Thyroid gland (tissue), 4 donors: ENCODE data around the gene ANKMY1. TPM values are rescaled to one million over a fixed set of nuclear protein-coding genes. Genes with fewer than 3 reads are reported as not detected.
A peak's percentile ranks its signal among the peaks of the same experiment; 100 is the strongest.

ENCODE experiments used
- DNase-seq, 2 donors: peaks; one replicate each; pipeline ENCODE4 v3.0.0-alpha.2; 2019
- H3K27ac ChIP-seq, 3 donors: fragments of 200-600 bp; sonication (generic); 1 replicate in 2 of 3; 2 replicates in 1 of 3; pipeline ENCODE4 v1.5.1; 2016 to 2019; ENCODE audit warnings: mild to moderate bottlenecking in 1 of 3, moderate library complexity in 1 of 3
- H3K27me3 ChIP-seq: fragments of 200-600 bp; sonication (generic); one replicate; pipeline ENCODE4 v1.5.1; 2019
- H3K36me3 ChIP-seq, 2 donors: fragments of 200-600 bp; sonication (generic); one replicate each; pipeline ENCODE4 v1.5.1; 2016 to 2019
- H3K4me1 ChIP-seq, 2 donors: fragments of 200-600 bp; sonication (generic); one replicate each; pipeline ENCODE4 v1.5.1; 2017 to 2019
- H3K4me3 ChIP-seq, 3 donors: fragments of 200-600 bp; sonication (generic); replicated peaks in 1 of 3; 1 replicate in 2 of 3; 2 replicates in 1 of 3; pipeline ENCODE4 v1.5.1; 2016; ENCODE audit warnings: mild to moderate bottlenecking in 1 of 3
- H3K9me3 ChIP-seq: fragments of 200-600 bp; sonication (generic); one replicate; pipeline ENCODE4 v1.5.1; 2017
- POLR2A ChIP-seq, 2 donors: fragments of 450-650 bp; IDR thresholded peaks; one replicate each; pipeline ENCODE4 v1.6.1; 2017; ENCODE audit warnings: antibody characterized with exemption in 2 of 2, mild to moderate bottlenecking in 2 of 2, moderate library complexity in 1 of 2
- WGBS, 2 donors: methylation state at CpG; one replicate each; pipeline ENCODE4 v1.1.5; 2017; 5-methylcytosine and 5-hydroxymethylcytosine counted together
- intact Hi-C: fragments of 100-400 bp; cut with DNase I; formaldehyde crosslinking; loops from one replicate; pipeline ENCODE4 v1.15.1; 2023
- total RNA-seq, 4 donors: library from RNA; depleted of rRNA; stranded (reverse); fragments of >200 nt; gene quantifications; one replicate each; pipeline ENCODE4 v1.2.3, GENCODE V29; 2016
- TF ChIP-seq, protein P1 (sequence below), 6 experiments: fragments of 200-600 bp in 3 of 6; fragments of 450-650 bp in 3 of 6; sonication (generic) in 3 of 6; IDR thresholded peaks; one replicate each; pipeline ENCODE4 v1.5.1; 2016 to 2019; ENCODE audit warnings: antibody characterized with exemption in 6 of 6, mild to moderate bottlenecking in 2 of 6, inconsistent platforms in 1 of 6, moderate library complexity in 1 of 6

The ANKMY1 gene
- total RNA-seq, 4 donors from 2014 or later = 17.4 to 24.7 (median 21.0) TPM

DNA sequence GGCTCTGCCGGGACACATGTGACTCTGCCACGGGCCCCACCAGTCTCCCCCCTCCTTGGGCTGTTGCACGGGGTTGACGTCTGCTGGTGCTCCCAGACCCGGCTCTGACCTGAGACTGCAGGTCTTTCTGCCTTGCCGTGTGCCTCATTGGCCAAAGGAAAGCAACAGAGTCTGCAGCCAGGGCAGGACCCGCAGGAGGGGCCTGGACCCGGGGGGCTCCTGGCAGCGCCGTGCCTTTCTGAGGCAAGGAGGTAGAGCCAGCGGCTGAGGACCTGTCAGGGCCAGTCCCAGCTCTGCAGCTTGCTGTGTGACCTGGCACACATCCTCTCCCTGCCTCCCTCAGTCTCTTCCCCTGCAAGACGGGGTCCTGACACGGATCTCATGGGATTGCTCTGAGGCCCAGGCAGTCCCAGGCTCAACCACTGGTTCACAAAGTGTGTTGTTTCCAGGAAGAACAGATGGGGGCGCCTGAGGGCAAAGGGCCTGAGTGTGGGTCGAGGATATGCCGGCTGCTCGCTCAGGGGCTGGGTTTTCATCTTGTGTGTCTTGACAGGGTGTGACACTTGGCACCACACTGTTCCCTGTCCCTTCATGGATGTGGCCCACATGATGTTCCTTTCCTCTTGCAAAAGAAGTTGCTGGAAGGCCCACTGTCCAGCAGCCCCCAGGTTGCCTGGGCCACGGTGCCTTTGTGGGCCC lies 37.7 kb upstream of the ANKMY1 start:
- TF ChIP-seq, protein P1, sequence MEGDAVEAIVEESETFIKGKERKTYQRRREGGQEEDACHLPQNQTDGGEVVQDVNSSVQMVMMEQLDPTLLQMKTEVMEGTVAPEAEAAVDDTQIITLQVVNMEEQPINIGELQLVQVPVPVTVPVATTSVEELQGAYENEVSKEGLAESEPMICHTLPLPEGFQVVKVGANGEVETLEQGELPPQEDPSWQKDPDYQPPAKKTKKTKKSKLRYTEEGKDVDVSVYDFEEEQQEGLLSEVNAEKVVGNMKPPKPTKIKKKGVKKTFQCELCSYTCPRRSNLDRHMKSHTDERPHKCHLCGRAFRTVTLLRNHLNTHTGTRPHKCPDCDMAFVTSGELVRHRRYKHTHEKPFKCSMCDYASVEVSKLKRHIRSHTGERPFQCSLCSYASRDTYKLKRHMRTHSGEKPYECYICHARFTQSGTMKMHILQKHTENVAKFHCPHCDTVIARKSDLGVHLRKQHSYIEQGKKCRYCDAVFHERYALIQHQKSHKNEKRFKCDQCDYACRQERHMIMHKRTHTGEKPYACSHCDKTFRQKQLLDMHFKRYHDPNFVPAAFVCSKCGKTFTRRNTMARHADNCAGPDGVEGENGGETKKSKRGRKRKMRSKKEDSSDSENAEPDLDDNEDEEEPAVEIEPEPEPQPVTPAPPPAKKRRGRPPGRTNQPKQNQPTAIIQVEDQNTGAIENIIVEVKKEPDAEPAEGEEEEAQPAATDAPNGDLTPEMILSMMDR (IDR thresholded peaks at IDR 0.05) = no peak
- TF ChIP-seq POLR2A (IDR thresholded peaks at IDR 0.05) = no peak
- no peak overlapping the region for H3K27ac ChIP-seq
- DNase-seq = peak; percentile 0 to 1
- 60 to 80% methylated on average over 7 to 10 of the region's 18 CpGs for WGBS, 2 donors
- H3K9me3 ChIP-seq = no peaks in the 10 kb centered on the region
- H3K27me3 ChIP-seq = no peaks in the 10 kb centered on the region
- H3K4me1 ChIP-seq = no peaks in the 10 kb centered on the region
- intact Hi-C loops = loop anchor here (10.0 kb wide), 1 partner anchor 109 kb away; no protein-coding TSS in a partner anchor
- H3K4me3 ChIP-seq = no peak overlapping the region
- peaks cover 13 to 16% of the 10 kb centered on the region in 2 donors for H3K36me3 ChIP-seq

DNA sequence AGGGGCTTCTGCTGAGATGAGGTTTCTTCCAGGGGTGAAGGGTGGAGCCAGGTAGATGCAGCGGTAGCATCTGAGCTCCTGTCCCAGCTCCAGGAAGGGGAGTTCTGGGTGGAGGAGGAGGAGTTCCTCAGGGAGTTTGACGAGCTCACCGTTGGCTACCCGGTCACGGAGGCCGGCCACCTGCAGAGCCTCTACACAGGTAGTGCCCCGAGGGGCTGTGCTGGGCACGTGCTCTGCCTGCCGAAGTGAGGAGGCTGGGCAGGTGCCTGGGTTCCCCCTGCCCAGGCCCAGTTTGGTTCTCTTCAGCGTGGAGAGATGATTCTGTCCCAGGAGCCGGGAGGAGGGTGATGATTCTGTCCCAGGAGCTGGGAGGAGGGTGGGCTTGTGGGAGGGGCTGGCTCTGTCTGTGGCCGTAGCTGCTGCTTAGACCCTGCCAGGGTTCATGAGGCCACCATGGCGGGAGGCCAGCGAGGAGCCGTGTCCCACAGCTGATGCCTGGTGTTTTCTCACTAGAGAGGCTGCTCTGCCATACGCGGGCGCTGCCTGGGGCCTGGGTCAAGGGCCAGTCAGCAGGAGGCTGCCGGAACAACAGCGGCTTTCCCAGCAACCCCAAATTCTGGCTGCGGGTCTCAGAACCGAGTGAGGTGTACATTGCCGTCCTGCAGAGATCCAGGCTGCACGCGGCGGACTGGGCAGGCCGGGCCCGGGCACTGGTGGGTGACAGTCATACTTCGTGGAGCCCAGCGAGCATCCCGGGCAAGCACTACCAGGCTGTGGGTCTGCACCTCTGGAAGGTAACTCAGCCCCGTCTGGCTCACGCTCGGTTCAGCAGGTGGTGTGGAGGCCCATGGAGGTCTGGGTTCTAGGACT lies 37.0 kb upstream of the ANKMY1 start:
- H3K36me3 ChIP-seq = peaks cover 13 to 16% of the 10 kb centered on the region in 2 donors
- WGBS, 2 donors = 90 to 96% methylated on average over 11 to 29 of the region's 34 CpGs
- no peak overlapping the region for H3K4me3 ChIP-seq
- H3K4me1 ChIP-seq = no peaks in the 10 kb centered on the region
- intact Hi-C loops = loop anchor here (10.0 kb wide), 1 partner anchor 110 kb away; no protein-coding TSS in a partner anchor
- no peak overlapping the region for H3K27ac ChIP-seq
- H3K9me3 ChIP-seq = no peaks in the 10 kb centered on the region
- DNase-seq = peak; percentile 0
- H3K27me3 ChIP-seq = no peaks in the 10 kb centered on the region
- no peak for TF ChIP-seq POLR2A (IDR thresholded peaks at IDR 0.05)

DNA sequence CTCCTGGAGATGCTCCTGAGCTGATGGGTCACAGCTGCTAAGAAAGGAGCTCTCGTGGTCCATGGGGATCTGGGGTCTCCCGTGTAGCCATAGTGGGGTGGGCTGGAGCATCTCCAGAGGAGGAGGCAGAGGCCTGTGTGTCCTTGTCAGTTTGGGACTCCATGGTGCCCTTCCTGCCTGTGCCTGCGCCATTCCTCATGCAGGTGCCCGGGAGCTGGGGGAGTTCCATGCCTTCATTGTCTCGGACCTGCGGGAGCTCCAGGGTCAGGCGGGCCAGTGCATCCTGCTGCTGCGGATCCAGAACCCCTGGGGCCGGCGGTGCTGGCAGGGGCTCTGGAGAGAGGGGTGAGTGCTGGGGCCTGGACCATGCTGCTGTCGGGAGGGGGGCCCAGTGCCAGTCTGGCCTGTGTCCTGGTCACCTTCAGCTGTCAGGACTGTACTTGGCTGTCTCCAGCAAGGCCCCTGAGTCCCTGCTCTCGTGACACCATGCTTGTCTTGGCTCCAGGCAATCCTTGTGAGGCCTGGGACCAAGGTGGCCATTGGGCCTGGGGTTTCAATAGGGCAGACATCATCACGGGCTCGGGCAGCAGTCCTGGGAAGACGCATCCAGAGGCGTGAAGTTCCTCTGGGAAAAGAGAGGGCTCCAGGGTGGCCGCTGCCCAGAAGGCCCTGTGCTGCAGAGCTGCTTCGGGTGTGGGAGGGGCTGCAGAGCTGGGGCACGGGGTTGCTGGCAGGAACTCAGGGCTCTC lies 36.1 kb upstream of the ANKMY1 start:
- Histone ChIP-seq H3K4me3 (no peak overlapping the region), H3K27ac (no peak overlapping the region), H3K36me3 (peaks cover 13% of the 10 kb centered on the region in 2 donors), H3K27me3 (no peaks in the 10 kb centered on the region), H3K9me3 (no peaks in the 10 kb centered on the region), H3K4me1 (no peaks in the 10 kb centered on the region)
- intact Hi-C loops = loop anchor here (10.0 kb wide), 1 partner anchor 111 kb away; no protein-coding TSS in a partner anchor
- WGBS, 2 donors = 95 to 98% methylated on average over 8 to 15 of the region's 19 CpGs
- peak; percentile 0 to 1 for DNase-seq
- TF ChIP-seq, protein P1 (IDR thresholded peaks at IDR 0.05) = no peak
- no peak for TF ChIP-seq POLR2A (IDR thresholded peaks at IDR 0.05)

DNA sequence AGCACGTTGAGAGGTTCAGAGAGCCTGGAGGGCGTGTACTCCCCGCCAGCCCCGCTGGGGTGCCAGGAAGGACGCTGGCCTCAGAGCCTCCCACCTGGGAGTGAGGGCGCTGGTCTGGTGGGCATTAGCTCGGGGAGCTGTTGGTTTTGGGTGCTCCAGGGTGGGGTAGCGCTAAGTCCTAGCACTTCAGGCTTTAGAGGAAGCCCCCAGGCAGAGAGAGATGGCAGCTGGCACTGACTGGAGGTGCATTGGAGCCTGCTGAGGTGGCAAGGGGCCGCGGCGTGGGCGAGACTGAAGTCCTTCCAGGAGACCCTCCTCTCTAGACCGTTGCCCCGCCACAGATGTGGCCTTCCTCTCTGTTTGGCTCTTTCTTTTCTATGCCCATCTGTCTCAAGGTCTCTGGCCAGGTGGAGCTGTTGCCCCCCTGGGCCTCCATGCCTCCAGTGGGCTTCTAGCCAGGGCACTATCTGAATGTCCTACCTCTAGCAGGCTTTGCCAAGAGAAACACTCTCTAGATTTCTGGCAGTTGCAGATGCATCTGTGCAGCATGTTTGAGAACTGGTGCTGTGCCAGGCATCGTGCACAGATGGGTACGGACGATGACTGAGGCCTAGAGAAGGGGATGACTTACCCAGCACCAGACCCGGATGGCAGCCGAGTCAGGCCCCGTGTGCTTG lies 35.4 kb upstream of the ANKMY1 start:
- Histone ChIP-seq H3K4me1 (peaks cover 0 to 5% of the 10 kb centered on the region in 2 donors), H3K27ac (no peak overlapping the region), H3K9me3 (no peaks in the 10 kb centered on the region), H3K4me3 (no peak overlapping the region), H3K36me3 (peaks cover 6 to 13% of the 10 kb centered on the region in 2 donors), H3K27me3 (no peaks in the 10 kb centered on the region)
- DNase-seq = peak in 1 of 2 donors; percentile 1
- intact Hi-C loops = loop anchor here (10.0 kb wide), 1 partner anchor 112 kb away; no protein-coding TSS in a partner anchor
- 92% methylated on average over 19 to 20 of the region's 20 CpGs for WGBS, 2 donors
- TF ChIP-seq POLR2A (IDR thresholded peaks at IDR 0.05) = no peak

DNA sequence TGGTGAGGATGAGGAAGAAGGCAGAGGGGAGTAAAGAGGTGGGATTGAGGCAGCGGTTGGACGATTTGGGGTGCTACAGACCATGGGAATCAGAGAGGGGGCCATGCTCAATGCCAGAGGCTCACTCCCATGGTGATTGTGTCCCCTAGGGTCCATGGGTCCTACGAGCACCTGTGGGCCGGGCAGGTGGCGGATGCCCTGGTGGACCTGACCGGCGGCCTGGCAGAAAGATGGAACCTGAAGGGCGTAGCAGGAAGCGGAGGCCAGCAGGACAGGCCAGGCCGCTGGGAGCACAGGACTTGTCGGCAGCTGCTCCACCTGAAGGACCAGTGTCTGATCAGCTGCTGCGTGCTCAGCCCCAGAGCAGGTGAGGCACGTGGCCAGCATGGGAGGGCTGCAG lies 34.0 kb upstream of the ANKMY1 start:
- Histone ChIP-seq H3K4me1 (peaks cover 10 to 15% of the 10 kb centered on the region in 2 donors), H3K4me3 (no peak overlapping the region), H3K27me3 (no peaks in the 10 kb centered on the region), H3K27ac (no peak overlapping the region), H3K36me3 (peaks cover 3 to 13% of the 10 kb centered on the region in 2 donors), H3K9me3 (no peaks in the 10 kb centered on the region)
- no peak for DNase-seq
- WGBS, 2 donors = 94 to 95% methylated on average over 8 to 9 of the region's 13 CpGs
- intact Hi-C loops = loop anchor here (10.0 kb wide), 1 partner anchor 113 kb away; no protein-coding TSS in a partner anchor
- TF ChIP-seq, protein P1 (IDR thresholded peaks at IDR 0.05) = no peak
- TF ChIP-seq POLR2A (IDR thresholded peaks at IDR 0.05) = no peak
